Upper lobe of left lung (tissue), 4 donors: Measurements from ENCODE around the gene MYLK4.

ENCODE experiments used
- EP300 ChIP-seq, 4 donors: sonication (generic); formaldehyde crosslinking; IDR thresholded peaks; one replicate each; pipeline ENCODE4 v1.5.1; 2017; ENCODE audit warnings: antibody characterized with exemption in 4 of 4, control low read depth in 2 of 4
- POLR2AphosphoS5 ChIP-seq, 2 donors: sonication (generic); formaldehyde crosslinking; IDR thresholded peaks; one replicate each; pipeline ENCODE4 v1.5.1; 2017; ENCODE audit warnings: antibody characterized with exemption in 2 of 2
- TF ChIP-seq, protein P1 (sequence below), 6 experiments: fragments of 450-650 bp in 4 of 6; fragments of 200-600 bp in 2 of 6; sonication (generic) in 2 of 6; IDR thresholded peaks; one replicate each; pipeline ENCODE4 v1.5.1; 2016 to 2019; ENCODE audit warnings: antibody characterized with exemption in 6 of 6

DNA sequence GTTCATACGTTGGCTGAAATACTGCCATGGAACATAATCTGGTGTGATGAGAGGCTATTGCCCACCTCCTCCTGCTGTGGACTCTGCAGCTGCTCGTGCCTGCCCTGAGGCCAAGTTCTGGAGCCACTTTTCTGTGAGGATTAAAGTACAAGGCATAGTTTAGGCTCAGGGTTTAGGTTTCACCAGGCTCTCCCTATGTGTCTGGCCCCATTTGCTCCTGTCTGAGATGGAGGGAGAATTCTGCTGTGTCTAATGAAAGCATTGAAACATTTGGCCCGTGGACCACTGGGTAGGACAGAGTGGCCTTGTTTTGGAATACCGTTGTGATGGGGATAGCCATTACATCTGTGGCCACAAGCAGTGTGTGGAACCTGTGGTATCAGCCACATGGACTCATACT lies 20.4 kb upstream of the MYLK4 start:
- TF ChIP-seq POLR2AphosphoS5 (IDR thresholded peaks at IDR 0.05) = no peak
- TF ChIP-seq, protein P1, sequence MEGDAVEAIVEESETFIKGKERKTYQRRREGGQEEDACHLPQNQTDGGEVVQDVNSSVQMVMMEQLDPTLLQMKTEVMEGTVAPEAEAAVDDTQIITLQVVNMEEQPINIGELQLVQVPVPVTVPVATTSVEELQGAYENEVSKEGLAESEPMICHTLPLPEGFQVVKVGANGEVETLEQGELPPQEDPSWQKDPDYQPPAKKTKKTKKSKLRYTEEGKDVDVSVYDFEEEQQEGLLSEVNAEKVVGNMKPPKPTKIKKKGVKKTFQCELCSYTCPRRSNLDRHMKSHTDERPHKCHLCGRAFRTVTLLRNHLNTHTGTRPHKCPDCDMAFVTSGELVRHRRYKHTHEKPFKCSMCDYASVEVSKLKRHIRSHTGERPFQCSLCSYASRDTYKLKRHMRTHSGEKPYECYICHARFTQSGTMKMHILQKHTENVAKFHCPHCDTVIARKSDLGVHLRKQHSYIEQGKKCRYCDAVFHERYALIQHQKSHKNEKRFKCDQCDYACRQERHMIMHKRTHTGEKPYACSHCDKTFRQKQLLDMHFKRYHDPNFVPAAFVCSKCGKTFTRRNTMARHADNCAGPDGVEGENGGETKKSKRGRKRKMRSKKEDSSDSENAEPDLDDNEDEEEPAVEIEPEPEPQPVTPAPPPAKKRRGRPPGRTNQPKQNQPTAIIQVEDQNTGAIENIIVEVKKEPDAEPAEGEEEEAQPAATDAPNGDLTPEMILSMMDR (IDR thresholded peaks at IDR 0.05) = no peak
- TF ChIP-seq EP300 (IDR thresholded peaks at IDR 0.05) = no peak
